B cell (primary cell): ENCODE measurements around the gene KDM1B. TPM values are rescaled to one million over a fixed set of nuclear protein-coding genes. Genes with fewer than 3 reads are reported as not detected.

ENCODE experiments used
- ATAC-seq: fragments of 200-7000 bp; cut with Tn5 transposase; one replicate; pipeline ENCODE4 v1.10.0; 2021; ENCODE audit warnings: low read depth, mild to moderate bottlenecking, moderate number of reproducible peaks, moderate library complexity
- CTCF ChIA-PET: fragments of 350-600 bp; sonication (Branson Sonifier 250); formaldehyde crosslinking; loops from one replicate; lab custom pipeline; 2021; ENCODE audit warnings: antibody characterized with exemption, inconsistent platforms; lab: Charles Lee
- POLR2A ChIA-PET: fragments of 350-600 bp; sonication (Branson Sonifier 250); formaldehyde crosslinking; loops from one replicate; lab custom pipeline; 2021; ENCODE audit warnings: antibody characterized with exemption; lab: Charles Lee
- DNase-seq: peaks from one replicate; pipeline ENCODE4 v3.0.0; 2013
- H2AFZ ChIP-seq: 2 replicates; pipeline ENCODE4 v1.6.1; 2012; ENCODE audit warnings: mild to moderate bottlenecking, low read depth, low read length; ENCODE audit not compliant: insufficient read depth, poor library complexity, severe bottlenecking
- H3K27ac ChIP-seq, 2 donors: 1 replicate in 1 of 2; 2 replicates in 1 of 2; pipeline ENCODE4 v1.5.1; 2012 to 2013; ENCODE audit warnings: low read length in 2 of 2, mild to moderate bottlenecking in 2 of 2, moderate library complexity in 1 of 2
- H3K27me3 ChIP-seq, 4 experiments: fragments of 200-600 bp in 1 of 4; sonication (generic) in 1 of 4; replicated peaks in 1 of 4; 1 replicate in 2 of 4; 2 replicates in 2 of 4; pipeline versions ENCODE4 v1.6.1 to v1.7.0; 2013 to 2016; ENCODE audit warnings: low read length in 3 of 4, mild to moderate bottlenecking in 2 of 4, mixed read lengths in 1 of 4, moderate library complexity in 1 of 4; ENCODE audit not compliant: insufficient read depth in 4 of 4, control insufficient read depth in 3 of 4; ENCODE audit errors: control extremely low read depth in 1 of 4
- H3K36me3 ChIP-seq, 2 experiments: replicated peaks in 1 of 2; 1 replicate in 1 of 2; 2 replicates in 1 of 2; pipeline versions ENCODE4 v1.6.1 to v1.7.1; 2013; ENCODE audit warnings: low read length in 1 of 2; ENCODE audit not compliant: insufficient read depth in 2 of 2, control insufficient read depth in 1 of 2; ENCODE audit errors: control extremely low read depth in 1 of 2, extremely low read depth in 1 of 2
- H3K4me1 ChIP-seq, 2 donors: fragments of 200-600 bp in 1 of 2; sonication (generic) in 1 of 2; 1 replicate in 1 of 2; 2 replicates in 1 of 2; pipeline versions ENCODE4 v1.5.1 to v1.6.1; 2013 to 2017; ENCODE audit warnings: low read length in 2 of 2; ENCODE audit not compliant: control insufficient read depth in 2 of 2, insufficient read depth in 2 of 2
- H3K4me2 ChIP-seq: replicated peaks from 2 replicates; pipeline ENCODE3; 2012; ENCODE audit warnings: mild to moderate bottlenecking, low read depth, low read length; ENCODE audit not compliant: poor library complexity, severe bottlenecking
- H3K4me3 ChIP-seq, 5 experiments: fragments of 200-600 bp in 1 of 5; sonication (generic) in 1 of 5; 1 replicate in 3 of 5; 2 replicates in 2 of 5; pipeline versions ENCODE4 v1.5.1 to v1.7.0; 2011 to 2016; ENCODE audit warnings: low read length in 4 of 5, mild to moderate bottlenecking in 4 of 5, low read depth in 2 of 5, control low read depth in 1 of 5, moderate library complexity in 1 of 5; ENCODE audit not compliant: insufficient read depth in 1 of 5; ENCODE audit errors: control extremely low read depth in 1 of 5, extremely low read depth in 1 of 5
- H3K79me2 ChIP-seq: fragments of 200-600 bp; sonication (generic); one replicate; pipeline ENCODE4 v1.6.0; 2016; ENCODE audit warnings: low read length; ENCODE audit not compliant: control insufficient read depth, insufficient read depth
- H3K9ac ChIP-seq: fragments of 200-600 bp; sonication (generic); 2 replicates; pipeline ENCODE4 v1.6.1; 2017; ENCODE audit warnings: mild to moderate bottlenecking, low read length, moderate library complexity
- H3K9me3 ChIP-seq, 3 donors: one replicate each; pipeline versions ENCODE4 v1.6.1 to v1.7.1; 2013; ENCODE audit warnings: low read length in 2 of 3; ENCODE audit not compliant: control insufficient read depth in 2 of 3, insufficient read depth in 1 of 3; ENCODE audit errors: control extremely low read depth in 1 of 3
- H4K20me1 ChIP-seq: 2 replicates; pipeline ENCODE4 v1.6.0; 2012; ENCODE audit warnings: mild to moderate bottlenecking, low read length; ENCODE audit not compliant: insufficient read depth, control insufficient read depth, poor library complexity, severe bottlenecking
- H3K27ac Mint-ChIP-seq: one replicate; pipeline ENCODE4 v1.8.0; 2021; ENCODE audit warnings: mixed read lengths
- H3K27me3 Mint-ChIP-seq: one replicate; pipeline ENCODE4 v1.8.0; 2021; ENCODE audit warnings: mixed read lengths
- H3K4me1 Mint-ChIP-seq: one replicate; pipeline ENCODE4 v1.8.0; 2021; ENCODE audit warnings: mixed read lengths
- H3K4me3 Mint-ChIP-seq: one replicate; pipeline ENCODE4 v1.8.0; 2021; ENCODE audit warnings: mixed read lengths
- H3K9me3 Mint-ChIP-seq: one replicate; pipeline ENCODE4 v1.8.0; 2022; ENCODE audit warnings: mixed read lengths; ENCODE audit not compliant: insufficient read depth
- EZH2 ChIP-seq: IDR thresholded peaks from 2 replicates; pipeline ENCODE4 v1.6.1; 2012; ENCODE audit warnings: borderline replicate concordance, low read depth, mild to moderate bottlenecking, moderate library complexity, low read length; ENCODE audit not compliant: insufficient read depth, poor library complexity, severe bottlenecking
- WGBS: methylation state at CpG from one replicate; pipeline ENCODE4 v1.1.5; 2013; ENCODE audit warnings: missing lambda C conversion rate; ENCODE audit not compliant: insufficient coverage; 5-methylcytosine and 5-hydroxymethylcytosine counted together
- intact Hi-C: fragments of 100-400 bp; cut with micrococcal nuclease; formaldehyde crosslinking; loops from one replicate; pipeline ENCODE4 v1.10.0; 2022
- polyA plus RNA-seq: library from polyadenylated mRNA; depleted of rRNA; stranded (reverse); fragments of >200 nt; gene quantifications from 2 replicates; pipeline ENCODE4 v1.2.3, GENCODE V29; 2012
- total RNA-seq, 2 donors: library from RNA; stranded (reverse); fragments of 120-200 nt in 1 of 2; gene quantifications; 1 replicate in 1 of 2; 2 replicates in 1 of 2; pipeline versions ENCODE4 v1.2.3 to v1.2.4, GENCODE V29; 2013 to 2022
- TF ChIP-seq, protein P1 (sequence below): fragments of 200-600 bp; IDR thresholded peaks from one replicate; pipeline ENCODE4 v1.8.0; 2022; ENCODE audit warnings: antibody characterized with exemption, mild to moderate bottlenecking

Gene KDM1B
- total and polyA plus RNA-seq, 2 donors (not counting 1 experiment from before 2014, with no cell fraction given), result 10.9 to 16.0 TPM

DNA sequence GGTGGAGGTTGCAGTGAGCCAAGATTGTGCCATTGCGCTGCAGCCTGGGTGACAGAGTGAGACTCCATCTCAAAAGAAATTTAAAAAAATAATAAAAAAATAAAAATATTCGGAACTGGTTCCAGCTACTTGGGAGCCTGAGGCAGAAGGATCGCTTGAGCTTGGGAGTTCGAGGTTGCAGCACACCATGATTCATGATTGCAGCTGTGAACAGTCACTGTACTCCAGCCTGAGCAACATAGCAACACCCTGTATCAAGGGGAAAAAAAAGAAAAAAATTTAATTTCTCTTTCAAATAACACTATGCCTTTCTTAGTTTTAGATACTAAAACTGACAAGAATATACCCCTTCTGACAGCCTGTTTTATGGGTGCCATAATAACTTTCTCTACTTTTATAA, 10.5 kb downstream of the KDM1B start:
- Mint-ChIP-seq H3K9me3 (no peaks in the 10 kb centered on the region), H3K27me3 (no peaks in the 10 kb centered on the region), H3K27ac (no peak overlapping the region), H3K4me3 (no peak overlapping the region), H3K4me1 (no peaks in the 10 kb centered on the region)
- H3K4me3 ChIP-seq, result no peak overlapping the region
- no peak overlapping the region for H3K27ac ChIP-seq
- TF ChIP-seq, protein P1, sequence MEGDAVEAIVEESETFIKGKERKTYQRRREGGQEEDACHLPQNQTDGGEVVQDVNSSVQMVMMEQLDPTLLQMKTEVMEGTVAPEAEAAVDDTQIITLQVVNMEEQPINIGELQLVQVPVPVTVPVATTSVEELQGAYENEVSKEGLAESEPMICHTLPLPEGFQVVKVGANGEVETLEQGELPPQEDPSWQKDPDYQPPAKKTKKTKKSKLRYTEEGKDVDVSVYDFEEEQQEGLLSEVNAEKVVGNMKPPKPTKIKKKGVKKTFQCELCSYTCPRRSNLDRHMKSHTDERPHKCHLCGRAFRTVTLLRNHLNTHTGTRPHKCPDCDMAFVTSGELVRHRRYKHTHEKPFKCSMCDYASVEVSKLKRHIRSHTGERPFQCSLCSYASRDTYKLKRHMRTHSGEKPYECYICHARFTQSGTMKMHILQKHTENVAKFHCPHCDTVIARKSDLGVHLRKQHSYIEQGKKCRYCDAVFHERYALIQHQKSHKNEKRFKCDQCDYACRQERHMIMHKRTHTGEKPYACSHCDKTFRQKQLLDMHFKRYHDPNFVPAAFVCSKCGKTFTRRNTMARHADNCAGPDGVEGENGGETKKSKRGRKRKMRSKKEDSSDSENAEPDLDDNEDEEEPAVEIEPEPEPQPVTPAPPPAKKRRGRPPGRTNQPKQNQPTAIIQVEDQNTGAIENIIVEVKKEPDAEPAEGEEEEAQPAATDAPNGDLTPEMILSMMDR, result no peak
- no peak for TF ChIP-seq EZH2
- peaks cover 11% of the 10 kb centered on the region for H3K79me2 ChIP-seq
- no peak overlapping the region for H3K9ac ChIP-seq
- no peaks in the 10 kb centered on the region for H3K27me3 ChIP-seq
- WGBS, result no CpG with 5 or more reads among the region's 4 CpGs
- POLR2A ChIA-PET, result no interaction called here
- no peak overlapping the region for H3K4me2 ChIP-seq
- no peak for ATAC-seq
- peaks cover 21 to 58% of the 10 kb centered on the region in 2 experiments for H3K36me3 ChIP-seq
- no peaks in the 10 kb centered on the region for H4K20me1 ChIP-seq
- CTCF ChIA-PET, result no interaction called here
- DNase-seq, result no peak
- intact Hi-C loops, result no loop called here
- H3K9me3 ChIP-seq, result peaks cover 0 to 5% (median 2%) of the 10 kb centered on the region in 3 donors
- no peak overlapping the region for H2AFZ ChIP-seq
- no peaks in the 10 kb centered on the region for H3K4me1 ChIP-seq

DNA sequence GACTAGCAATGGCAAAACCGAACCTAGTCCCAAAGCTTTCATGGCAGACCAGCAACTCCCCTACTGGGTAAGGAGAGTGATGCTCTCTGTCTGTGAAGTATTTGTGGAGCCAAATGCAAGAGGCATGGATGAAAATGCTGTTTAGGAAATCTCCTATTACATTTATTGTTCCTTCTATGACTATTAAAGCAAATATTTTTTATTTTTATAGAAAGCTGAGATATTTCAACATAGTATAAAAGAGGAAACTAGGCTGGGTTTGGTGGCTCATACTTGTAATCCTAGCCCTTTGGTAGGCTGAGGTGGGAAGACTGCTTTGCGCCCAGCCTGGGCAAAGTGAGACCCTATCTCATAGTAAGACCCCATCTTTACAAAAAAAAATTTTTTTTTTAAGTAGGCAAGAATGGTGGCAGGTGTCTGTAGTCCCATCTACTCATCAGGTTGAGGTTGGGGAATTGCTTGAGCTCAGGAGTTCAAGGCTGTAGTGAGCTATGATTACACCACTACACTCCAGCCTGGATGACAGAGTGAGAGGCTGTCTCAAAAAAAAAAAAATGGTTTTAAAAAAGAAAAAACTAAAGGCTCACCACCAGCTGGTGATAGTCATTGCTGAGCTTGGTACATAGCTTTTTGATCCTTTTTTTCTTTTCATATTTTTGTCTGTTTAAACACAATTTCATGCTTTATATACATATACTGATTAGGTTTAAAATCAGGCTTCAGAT, 11.3 kb downstream of the KDM1B start:
- H3K9me3 Mint-ChIP-seq, result no peaks in the 10 kb centered on the region
- Histone ChIP-seq H2AFZ (no peak overlapping the region), H3K36me3 (peaks cover 24 to 54% of the 10 kb centered on the region in 2 experiments), H4K20me1 (no peaks in the 10 kb centered on the region), H3K4me1 (no peaks in the 10 kb centered on the region), H3K27me3 (no peaks in the 10 kb centered on the region), H3K79me2 (peaks cover 6% of the 10 kb centered on the region), H3K4me2 (no peak overlapping the region), H3K27ac (no peak overlapping the region), H3K9me3 (peaks cover 0 to 5% (median 2%) of the 10 kb centered on the region in 3 donors), H3K9ac (no peak overlapping the region), H3K4me3 (no peak overlapping the region)
- ChIA-PET POLR2A (no interaction called here), CTCF (interaction anchor here (0.7 kb wide), 1 partner anchor 1542 kb away, joined by 3 read pairs; no protein-coding TSS in a partner anchor)
- WGBS, result no CpG with 5 or more reads among the region's 2 CpGs
- TF ChIP-seq, protein P1, result no peak
- TF ChIP-seq EZH2, result no peak
- DNase-seq (no peak), ATAC-seq (no peak)
- no peak overlapping the region for H3K4me3 Mint-ChIP-seq
- no peaks in the 10 kb centered on the region for H3K4me1 Mint-ChIP-seq
- intact Hi-C loops, result no loop called here
- H3K27me3 Mint-ChIP-seq, result no peaks in the 10 kb centered on the region
- H3K27ac Mint-ChIP-seq, result no peak overlapping the region
